Measurements from ENCODE around the gene MYF5. TPM values are rescaled to one million over a fixed set of nuclear protein-coding genes. Genes with fewer than 3 reads are reported as not detected.

The MYF5 gene
- total RNA-seq, 4 donors from 2014 or later: not detected

DNA sequence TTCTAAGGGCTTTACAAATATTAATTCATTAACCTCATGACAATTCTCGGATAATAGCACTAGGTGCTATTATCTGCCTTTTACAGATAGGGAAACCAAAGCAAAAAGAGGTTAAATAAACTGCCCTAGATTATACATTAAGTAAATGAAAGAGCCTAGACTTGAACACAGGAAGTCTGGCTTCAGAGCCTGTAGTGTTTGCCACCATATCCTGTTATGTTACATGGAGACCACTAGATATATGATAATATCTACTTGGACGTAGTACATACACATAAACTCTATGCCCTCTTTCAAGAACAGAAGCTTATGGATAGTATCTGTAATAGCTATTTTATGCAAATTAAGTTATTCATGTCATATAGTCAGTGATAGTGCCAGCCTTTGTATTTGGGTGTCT is 26.2 kb upstream of the MYF5 start:
- H3K4me1 ChIP-seq: no peaks in the 10 kb centered on the region

DNA sequence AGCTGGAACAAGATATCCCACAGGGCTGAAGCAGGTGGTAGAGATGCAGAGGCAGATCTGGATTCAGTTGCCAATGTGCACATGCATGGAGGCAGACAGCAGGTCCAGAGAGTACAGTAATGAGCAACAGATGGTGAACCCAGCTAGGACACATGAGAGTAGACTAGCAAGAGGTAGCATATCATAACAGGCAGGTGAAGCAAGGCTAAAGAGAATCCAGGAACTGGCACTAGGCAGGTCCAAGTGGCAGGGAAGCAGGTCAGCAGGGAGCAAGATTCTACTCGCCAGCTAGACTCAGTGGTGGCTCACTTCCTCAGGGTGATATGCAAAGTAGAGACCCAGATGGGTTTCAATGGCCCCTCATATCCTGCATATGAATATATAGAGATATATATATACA is 24.6 kb upstream of the MYF5 start:
- Histone ChIP-seq H3K4me3 (no peak overlapping the region), H3K27ac (replicated peaks in 1 of 4) (no peak overlapping the region), H3K36me3 (no peaks in the 10 kb centered on the region), H3K27me3 (no peaks in the 10 kb centered on the region), H3K9me3 (no peaks in the 10 kb centered on the region), H3K4me1 (no peaks in the 10 kb centered on the region)
- DNase-seq (ENCODE audit: extremely low spot score): no peak
- intact Hi-C loops (cut with DNase I): no loop called here
- WGBS: 85% methylated on average over 1 of the region's 1 CpG
- no peak for TF ChIP-seq POLR2A (IDR thresholded peaks at IDR 0.05; ENCODE audit: low read depth)
- TF ChIP-seq POLR2AphosphoS5 (IDR thresholded peaks at IDR 0.05): no peak
- TF ChIP-seq, protein P1, sequence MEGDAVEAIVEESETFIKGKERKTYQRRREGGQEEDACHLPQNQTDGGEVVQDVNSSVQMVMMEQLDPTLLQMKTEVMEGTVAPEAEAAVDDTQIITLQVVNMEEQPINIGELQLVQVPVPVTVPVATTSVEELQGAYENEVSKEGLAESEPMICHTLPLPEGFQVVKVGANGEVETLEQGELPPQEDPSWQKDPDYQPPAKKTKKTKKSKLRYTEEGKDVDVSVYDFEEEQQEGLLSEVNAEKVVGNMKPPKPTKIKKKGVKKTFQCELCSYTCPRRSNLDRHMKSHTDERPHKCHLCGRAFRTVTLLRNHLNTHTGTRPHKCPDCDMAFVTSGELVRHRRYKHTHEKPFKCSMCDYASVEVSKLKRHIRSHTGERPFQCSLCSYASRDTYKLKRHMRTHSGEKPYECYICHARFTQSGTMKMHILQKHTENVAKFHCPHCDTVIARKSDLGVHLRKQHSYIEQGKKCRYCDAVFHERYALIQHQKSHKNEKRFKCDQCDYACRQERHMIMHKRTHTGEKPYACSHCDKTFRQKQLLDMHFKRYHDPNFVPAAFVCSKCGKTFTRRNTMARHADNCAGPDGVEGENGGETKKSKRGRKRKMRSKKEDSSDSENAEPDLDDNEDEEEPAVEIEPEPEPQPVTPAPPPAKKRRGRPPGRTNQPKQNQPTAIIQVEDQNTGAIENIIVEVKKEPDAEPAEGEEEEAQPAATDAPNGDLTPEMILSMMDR (IDR thresholded peaks at IDR 0.05): no peak
- TF ChIP-seq EP300 (IDR thresholded peaks at IDR 0.05): no peak

More for the DNA sequence above, 26.2 kb upstream of the MYF5 start:
- no peak for TF ChIP-seq EP300 (IDR thresholded peaks at IDR 0.05)
- TF ChIP-seq POLR2A (IDR thresholded peaks at IDR 0.05; ENCODE audit: low read depth): no peak
- no peak for DNase-seq (ENCODE audit: extremely low spot score)
- intact Hi-C loops (cut with DNase I): no loop called here
- Histone ChIP-seq H3K4me3 (no peak overlapping the region), H3K27me3 (no peaks in the 10 kb centered on the region), H3K36me3 (no peaks in the 10 kb centered on the region), H3K27ac (replicated peaks in 1 of 4) (no peak overlapping the region), H3K9me3 (no peaks in the 10 kb centered on the region)
- 82% methylated on average over 2 of the region's 2 CpGs for WGBS

- no peak overlapping the region for H3K4me3 ChIP-seq
- DNase-seq (ENCODE audit: extremely low spot score): no peak
- intact Hi-C loops (cut with DNase I): no loop called here
- WGBS: 81% methylated on average over 2 of the region's 2 CpGs
- peaks cover 1 to 12% (median 5%) of the 10 kb centered on the region in 4 donors for H3K4me1 ChIP-seq
- H3K9me3 ChIP-seq: no peaks in the 10 kb centered on the region
- H3K36me3 ChIP-seq: no peaks in the 10 kb centered on the region
- H3K27ac ChIP-seq (replicated peaks in 1 of 4): no peak overlapping the region
- TF ChIP-seq EP300 (IDR thresholded peaks at IDR 0.05) (no peak), POLR2A (IDR thresholded peaks at IDR 0.05; ENCODE audit: low read depth) (no peak), POLR2AphosphoS5 (IDR thresholded peaks at IDR 0.05) (no peak)
- TF ChIP-seq, protein P1 (IDR thresholded peaks at IDR 0.05): no peak
- no peaks in the 10 kb centered on the region for H3K27me3 ChIP-seq
Measured at GRCh38 chr12:80697270-80697887, 19.3 kb upstream of the MYF5 start.

DNA sequence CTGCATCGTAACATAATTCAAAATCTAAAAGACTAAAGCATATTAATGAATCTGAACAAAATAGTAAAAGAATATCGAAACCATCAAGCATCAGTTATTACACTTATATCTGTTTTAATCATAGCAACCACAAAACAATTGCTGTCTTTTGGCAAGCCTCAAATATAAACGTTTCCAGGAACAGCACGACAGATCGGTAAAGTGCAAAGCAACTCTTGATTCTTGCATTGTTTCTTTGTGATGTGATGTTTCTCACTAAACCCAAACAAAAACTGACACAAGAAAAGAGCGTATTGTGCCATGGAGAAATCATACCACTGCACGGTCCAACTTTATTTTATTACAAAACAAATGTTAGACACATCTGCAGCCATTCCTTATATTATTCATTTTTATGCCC is 18.5 kb upstream of the MYF5 start:
- 47% methylated on average over 7 of the region's 7 CpGs for WGBS
- TF ChIP-seq POLR2AphosphoS5 (IDR thresholded peaks at IDR 0.05) (no peak), EP300 (IDR thresholded peaks at IDR 0.05) (no peak), POLR2A (IDR thresholded peaks at IDR 0.05; ENCODE audit: low read depth) (no peak)
- TF ChIP-seq, protein P1 (IDR thresholded peaks at IDR 0.05): no peak
- H3K4me3 ChIP-seq: no peak overlapping the region
- no peaks in the 10 kb centered on the region for H3K36me3 ChIP-seq
- no peaks in the 10 kb centered on the region for H3K9me3 ChIP-seq
- H3K4me1 ChIP-seq: peaks cover 6 to 21% (median 13%) of the 10 kb centered on the region in 4 donors
- no peak overlapping the region for H3K27ac ChIP-seq (replicated peaks in 1 of 4)
- intact Hi-C loops (cut with DNase I): no loop called here
- DNase-seq (ENCODE audit: extremely low spot score): no peak
- no peaks in the 10 kb centered on the region for H3K27me3 ChIP-seq

GRCh38 chr12:80698847-80699542 is 17.7 kb upstream of the MYF5 start:
- H3K4me3 ChIP-seq: no peak overlapping the region
- no peaks in the 10 kb centered on the region for H3K36me3 ChIP-seq
- peaks cover 6 to 26% (median 20%) of the 10 kb centered on the region in 4 donors for H3K4me1 ChIP-seq
- H3K27me3 ChIP-seq: no peaks in the 10 kb centered on the region
- 80% methylated on average over 7 of the region's 7 CpGs for WGBS
- no peaks in the 10 kb centered on the region for H3K9me3 ChIP-seq
- intact Hi-C loops (cut with DNase I): no loop called here
- H3K27ac ChIP-seq (replicated peaks in 1 of 4): no peak overlapping the region
- TF ChIP-seq POLR2A (IDR thresholded peaks at IDR 0.05; ENCODE audit: low read depth) (no peak), EP300 (IDR thresholded peaks at IDR 0.05) (no peak), POLR2AphosphoS5 (IDR thresholded peaks at IDR 0.05) (no peak)
- TF ChIP-seq, protein P1 (IDR thresholded peaks at IDR 0.05): no peak
- no peak for DNase-seq (ENCODE audit: extremely low spot score)
